SK-N-SH (cell line): Measurements from ENCODE around the gene CDK11B. TPM values are rescaled to one million over a fixed set of nuclear protein-coding genes. Genes with fewer than 3 reads are reported as not detected.

Source experiments
- CTCF ChIA-PET: fragments of 300-600, 350-600 bp; formaldehyde crosslinking; extraction: SDS; loops from one replicate; lab custom pipeline; 2021; lab: Yijun Ruan, JAX
- POLR2A ChIA-PET: fragments of 350-600 bp; sonication (Branson Sonifier 250); formaldehyde crosslinking; extraction: SDS; loops from one replicate; lab custom pipeline; 2020; ENCODE audit warnings: antibody characterized with exemption, inconsistent platforms; lab: Yijun Ruan, JAX
- DNase-seq: peaks from one replicate; pipeline ENCODE4 v3.0.0; 2012
- H2AFZ ChIP-seq: fragments of 200-600 bp; sonication (generic); 2 replicates; pipeline ENCODE4 v1.8.1; 2016; ENCODE audit warnings: antibody characterized with exemption, mild to moderate bottlenecking, low read depth
- H3F3A ChIP-seq: fragments of 200-600 bp; sonication (generic); replicated peaks from 2 replicates; pipeline ENCODE3; 2016; ENCODE audit warnings: antibody characterized with exemption, mild to moderate bottlenecking; ENCODE audit not compliant: insufficient read depth
- H3K27ac ChIP-seq, 2 experiments: fragments of 200-500 bp in 1 of 2; fragments of 200-600 bp in 1 of 2; sonication (Bioruptor generic) in 1 of 2; sonication (generic), shearing (Covaris generic) in 1 of 2; 2 replicates each; pipeline versions ENCODE4 v1.5.1 to v1.6.1; 2014 to 2016; ENCODE audit warnings: low read depth in 2 of 2, inconsistent platforms in 1 of 2, low read length in 1 of 2, mild to moderate bottlenecking in 1 of 2, mixed read lengths in 1 of 2
- H3K27me3 ChIP-seq: fragments of 200-600 bp; sonication (generic), shearing (Covaris generic); 2 replicates; pipeline ENCODE4 v1.6.1; 2016; ENCODE audit warnings: mixed run types; ENCODE audit not compliant: insufficient read depth
- H3K36me3 ChIP-seq, 2 experiments: fragments of 200-500 bp in 1 of 2; fragments of 200-600 bp in 1 of 2; sonication (Bioruptor generic) in 1 of 2; sonication (generic) in 1 of 2; replicated peaks in 1 of 2; 2 replicates each; pipeline versions ENCODE3 to v1.5.1; 2014 to 2016; ENCODE audit warnings: low read length in 1 of 2, mild to moderate bottlenecking in 1 of 2; ENCODE audit not compliant: insufficient read depth in 2 of 2, control insufficient read depth in 1 of 2
- H3K4me1 ChIP-seq, 2 experiments: fragments of 200-500 bp in 1 of 2; fragments of 200-600 bp in 1 of 2; sonication (Bioruptor generic) in 1 of 2; sonication (generic), shearing (Covaris generic) in 1 of 2; 2 replicates each; pipeline versions ENCODE4 v1.5.1 to v1.6.1; 2014 to 2016; ENCODE audit warnings: low read depth in 1 of 2, low read length in 1 of 2, mixed run types in 1 of 2; ENCODE audit not compliant: insufficient read depth in 2 of 2, control insufficient read depth in 1 of 2
- H3K4me2 ChIP-seq: fragments of 200-600 bp; sonication (generic), shearing (Covaris generic); 2 replicates; pipeline ENCODE4 v1.6.1; 2017; ENCODE audit warnings: mixed run types
- H3K4me3 ChIP-seq, 2 experiments: fragments of 200-500 bp in 1 of 2; fragments of 200-600 bp in 1 of 2; sonication (Bioruptor generic) in 1 of 2; sonication (generic), shearing (Covaris generic) in 1 of 2; 2 replicates each; pipeline versions ENCODE4 v1.5.1 to v1.8.1; 2014 to 2016; ENCODE audit warnings: low read depth in 2 of 2, inconsistent platforms in 1 of 2, low read length in 1 of 2, mild to moderate bottlenecking in 1 of 2, mixed read lengths in 1 of 2, moderate library complexity in 1 of 2
- H3K79me2 ChIP-seq: fragments of 200-600 bp; sonication (generic); 2 replicates; pipeline ENCODE4 v1.8.1; 2017; ENCODE audit warnings: mild to moderate bottlenecking; ENCODE audit not compliant: insufficient read depth
- H3K9ac ChIP-seq: fragments of 200-600 bp; sonication (generic); 2 replicates; pipeline ENCODE4 v1.6.1; 2017; ENCODE audit warnings: mixed run types
- H3K9me2 ChIP-seq: fragments of 200-600 bp; sonication (generic); 2 replicates; pipeline ENCODE4 v1.6.1; 2017; ENCODE audit warnings: mixed run types
- H3K9me3 ChIP-seq: fragments of 200-600 bp; sonication (generic); 2 replicates; pipeline ENCODE4 v1.6.1; 2017; ENCODE audit warnings: mixed run types, mild to moderate bottlenecking, moderate library complexity
- H4K20me1 ChIP-seq: fragments of 200-600 bp; sonication (generic); 2 replicates; pipeline ENCODE4 v1.6.1; 2017; ENCODE audit warnings: mild to moderate bottlenecking, mixed run types; ENCODE audit not compliant: insufficient read depth
- CHD2 ChIP-seq: fragments of 150-350 bp; IDR thresholded peaks from 2 replicates; pipeline ENCODE4 v1.6.1; 2018; ENCODE audit warnings: low read length; ENCODE audit not compliant: partially characterized antibody
- CTCF ChIP-seq: fragments of 200-600 bp; sonication (generic); IDR thresholded peaks from 2 replicates; pipeline ENCODE4 v1.6.1; 2017; ENCODE audit warnings: antibody characterized with exemption, mild to moderate bottlenecking, moderate library complexity
- ELF1 ChIP-seq: IDR thresholded peaks from 2 replicates; pipeline ENCODE4 v1.4.0; 2012
- EP300 ChIP-seq, 2 experiments: IDR thresholded peaks; 2 replicates each; pipeline versions ENCODE4 v1.4.0 to v1.6.1; 2012; ENCODE audit warnings: borderline replicate concordance in 1 of 2, low read depth in 1 of 2, low read length in 1 of 2
- EZH2phosphoT487 ChIP-seq: fragments of 200-600 bp; sonication (generic); IDR thresholded peaks from 2 replicates; pipeline ENCODE4 v1.6.1; 2017; ENCODE audit warnings: low read depth, mixed run types, mild to moderate bottlenecking, antibody characterized with exemption, moderate library complexity, borderline replicate concordance
- FOSL2 ChIP-seq: IDR thresholded peaks from 2 replicates; pipeline ENCODE4 v1.4.0; 2012; ENCODE audit warnings: low read depth, mild to moderate bottlenecking, moderate library complexity, borderline replicate concordance
- FOXJ3 ChIP-seq: sonication (generic); formaldehyde crosslinking; IDR thresholded peaks from 2 replicates; pipeline ENCODE4 v1.5.1; 2020; ENCODE audit warnings: mild to moderate bottlenecking, missing genetic modification reagents
- GABPA ChIP-seq: IDR thresholded peaks from 2 replicates; pipeline ENCODE4 v1.4.0; 2012; ENCODE audit warnings: low read depth, mild to moderate bottlenecking
- GATA2 ChIP-seq: sonication (generic); formaldehyde crosslinking; IDR thresholded peaks from 2 replicates; pipeline ENCODE4 v1.5.0; 2020; ENCODE audit warnings: mild to moderate bottlenecking, missing genetic modification reagents
- JUND ChIP-seq: IDR thresholded peaks from 2 replicates; pipeline ENCODE4 v1.4.0; 2012
- MEF2A ChIP-seq: IDR thresholded peaks from 2 replicates; pipeline ENCODE4 v1.4.0; 2012; ENCODE audit warnings: low read depth, borderline replicate concordance
- POLR2AphosphoS5 ChIP-seq: IDR thresholded peaks from 2 replicates; pipeline ENCODE4 v1.6.1; 2012; ENCODE audit warnings: low read depth, low read length
- RCOR1 ChIP-seq: fragments of 150-350 bp; IDR thresholded peaks from 2 replicates; pipeline ENCODE4 v1.6.1; 2017; ENCODE audit warnings: antibody characterized with exemption, low read length
- REST ChIP-seq: IDR thresholded peaks from 2 replicates; pipeline ENCODE4 v1.6.1; 2012; ENCODE audit warnings: mild to moderate bottlenecking, low read depth, low read length, moderate library complexity
- TAF1 ChIP-seq: IDR thresholded peaks from 2 replicates; pipeline ENCODE4 v1.6.1; 2012; ENCODE audit warnings: low read depth, mild to moderate bottlenecking, low read length, moderate library complexity, borderline replicate concordance
- TEAD4 ChIP-seq: IDR thresholded peaks from 2 replicates; pipeline ENCODE4 v1.4.0; 2012; ENCODE audit warnings: mild to moderate bottlenecking, borderline replicate concordance; ENCODE audit not compliant: insufficient read depth
- USF1 ChIP-seq: IDR thresholded peaks from 2 replicates; pipeline ENCODE4 v1.4.0; 2012; ENCODE audit warnings: low read depth, borderline replicate concordance
- YY1 ChIP-seq: IDR thresholded peaks from 2 replicates; pipeline ENCODE4 v1.4.0; 2012; ENCODE audit warnings: low read depth, mild to moderate bottlenecking
- ZBTB33 ChIP-seq: IDR thresholded peaks from 2 replicates; pipeline ENCODE4 v1.4.0; 2012; ENCODE audit warnings: low read depth, borderline replicate concordance
- WGBS: methylation state at CpG from one replicate; pipeline ENCODE4 v1.1.6; 2017; ENCODE audit warnings: low lambda C conversion rate; 5-methylcytosine and 5-hydroxymethylcytosine counted together
- polyA plus RNA-seq, 3 experiments: library from polyadenylated mRNA; depleted of rRNA; stranded (reverse); fragments of >200 nt; gene quantifications; 2 replicates each; pipeline ENCODE4 v1.2.3, GENCODE V29; 2012

The CDK11B gene
- polyA plus RNA-seq, 1 of the 3 experiments (the other 2 are of a cell fraction), result 15.0 TPM

- no peaks in the 10 kb centered on the region for H3K9me2 ChIP-seq
- no peaks in the 10 kb centered on the region; a peak in 1 of 4 replicates for H3K4me1 ChIP-seq
- no peak overlapping the region for H3K27ac ChIP-seq
- no peaks in the 10 kb centered on the region for H3K9me3 ChIP-seq
- no peak overlapping the region for H3K4me3 ChIP-seq
- no peaks in the 10 kb centered on the region for H4K20me1 ChIP-seq
- no peaks in the 10 kb centered on the region for H3F3A ChIP-seq
- H3K36me3 ChIP-seq, result peaks cover 0 to 3% of the 10 kb centered on the region in 2 experiments
- no peak for DNase-seq
- WGBS, result 94% methylated on average over 7 of the region's 53 CpGs
- no peaks in the 10 kb centered on the region for H3K79me2 ChIP-seq
- H3K9ac ChIP-seq, result no peak overlapping the region
- no peaks in the 10 kb centered on the region for H3K27me3 ChIP-seq
- ChIA-PET POLR2A (no interaction called here), CTCF (interaction anchor here (0.7 to 1.7 kb wide), 2 partner anchors 9 to 177 kb away, joined by 3 to 4 read pairs; no protein-coding TSS in a partner anchor)
- H2AFZ ChIP-seq, result no peak overlapping the region
- TF ChIP-seq REST (no peak), ZBTB33 (no peak), FOXJ3 (CRISPR knock-in tag) (no peak), USF1 (no peak), EP300 (IDR thresholded peaks at IDR 0.05; ENCODE audit: borderline replicate concordance in 1 of 2, low read depth in 1 of 2, low read length in 1 of 2) (no peak), GATA2 (no peak), YY1 (no peak), RCOR1 (no peak), ELF1 (no peak), GABPA (no peak), JUND (no peak), FOSL2 (no peak), CHD2 (no peak), TEAD4 (no peak), MEF2A (no peak), EZH2phosphoT487 (no peak), POLR2AphosphoS5 (no peak), TAF1 (no peak), CTCF (no peak)
- H3K4me2 ChIP-seq, result no peak overlapping the region
Measured at GRCh38 chr1:1628754-1629429, 29.9 kb downstream of the CDK11B start.
